ENCODE data around the gene KCNJ12. TPM values are rescaled to one million over a fixed set of nuclear protein-coding genes. Genes with fewer than 3 reads are reported as not detected.

KCNJ12 gene
- total RNA-seq, 2 experiments from 2014 or later, result 0.11 TPM; not detected in 1

GRCh38 chr17:21380659-21381058, 4.5 kb downstream of the KCNJ12 start:
- H3K27ac Mint-ChIP-seq, result no peak overlapping the region
- no peaks in the 10 kb centered on the region for H3K36me3 Mint-ChIP-seq (ENCODE audit: low read depth)
- ATAC-seq (ENCODE audit: poor library complexity) (no peak), DNase-seq (no peak)
- H3K4me1 Mint-ChIP-seq (ENCODE audit: low read depth), result peaks cover 1% of the 10 kb centered on the region
- Histone ChIP-seq H3K4me1 (ENCODE audit: insufficient read depth, low read length) (peaks cover 11% of the 10 kb centered on the region), H3K4me3 (ENCODE audit: low read length) (no peak overlapping the region), H3K9me3 (ENCODE audit: control insufficient read depth in 1 of 2, insufficient read depth in 1 of 2, low read length in 2 of 2) (peaks cover 0 to 13% of the 10 kb centered on the region in 2 experiments), H3K36me3 (ENCODE audit: insufficient read depth, low read length) (no peaks in the 10 kb centered on the region), H3K27me3 (ENCODE audit: control insufficient read depth in 1 of 2, insufficient read depth in 2 of 2, low read length in 2 of 2) (peaks cover 19 to 28% of the 10 kb centered on the region in 2 experiments), H3K27ac (ENCODE audit: low read depth in 1 of 2, low read length in 2 of 2) (no peak overlapping the region)
- peaks cover 22% of the 10 kb centered on the region for H3K27me3 Mint-ChIP-seq
- intact Hi-C loops (cut with DNase I, micrococcal nuclease), result no loop called here
- no peak overlapping the region for H3K4me3 Mint-ChIP-seq
- TF ChIP-seq CTCF (IDR thresholded peaks at IDR 0.05), result no peak
- POLR2A ChIA-PET, result no interaction called here
- CTCF ChIA-PET, result no interaction called here
- H3K9me3 Mint-ChIP-seq, result no peaks in the 10 kb centered on the region

- Histone ChIP-seq H3K27me3 (ENCODE audit: control insufficient read depth in 1 of 2, insufficient read depth in 2 of 2, low read length in 2 of 2) (peaks cover 16 to 25% of the 10 kb centered on the region in 2 experiments), H3K4me1 (ENCODE audit: insufficient read depth, low read length) (peaks cover 11% of the 10 kb centered on the region), H3K36me3 (ENCODE audit: insufficient read depth, low read length) (no peaks in the 10 kb centered on the region), H3K9me3 (ENCODE audit: control insufficient read depth in 1 of 2, insufficient read depth in 1 of 2, low read length in 2 of 2) (peaks cover 0 to 13% of the 10 kb centered on the region in 2 experiments), H3K4me3 (ENCODE audit: low read length) (no peak overlapping the region), H3K27ac (ENCODE audit: low read depth in 1 of 2, low read length in 2 of 2) (no peak overlapping the region)
- CTCF ChIA-PET, result no interaction called here
- Mint-ChIP-seq H3K27me3 (peaks cover 17% of the 10 kb centered on the region), H3K9me3 (no peaks in the 10 kb centered on the region), H3K36me3 (ENCODE audit: low read depth) (no peaks in the 10 kb centered on the region), H3K27ac (no peak overlapping the region), H3K4me1 (ENCODE audit: low read depth) (no peaks in the 10 kb centered on the region), H3K4me3 (no peak overlapping the region)
- no peak for ATAC-seq (ENCODE audit: poor library complexity)
- POLR2A ChIA-PET, result no interaction called here
- intact Hi-C loops (cut with DNase I, micrococcal nuclease), result no loop called here
- TF ChIP-seq CTCF (IDR thresholded peaks at IDR 0.05), result no peak
- no peak for DNase-seq
These were observed 5.0 kb downstream of the KCNJ12 start for GRCh38 chr17:21381076-21381706.

- POLR2A ChIA-PET, result no interaction called here
- no peaks in the 10 kb centered on the region for H3K36me3 Mint-ChIP-seq (ENCODE audit: low read depth)
- CTCF ChIA-PET, result no interaction called here
- no peak for TF ChIP-seq CTCF (IDR thresholded peaks at IDR 0.05)
- no peaks in the 10 kb centered on the region for H3K4me1 Mint-ChIP-seq (ENCODE audit: low read depth)
- H3K4me3 Mint-ChIP-seq, result no peak overlapping the region
- intact Hi-C loops (cut with DNase I, micrococcal nuclease), result no loop called here
- Histone ChIP-seq H3K27ac (ENCODE audit: low read depth in 1 of 2, low read length in 2 of 2) (no peak overlapping the region), H3K36me3 (ENCODE audit: insufficient read depth, low read length) (no peaks in the 10 kb centered on the region), H3K4me3 (ENCODE audit: low read length) (no peak overlapping the region), H3K27me3 (ENCODE audit: control insufficient read depth in 1 of 2, insufficient read depth in 2 of 2, low read length in 2 of 2) (peaks cover 7 to 16% of the 10 kb centered on the region in 2 experiments), H3K4me1 (ENCODE audit: insufficient read depth, low read length) (peaks cover under 1% of the 10 kb centered on the region), H3K9me3 (ENCODE audit: control insufficient read depth in 1 of 2, insufficient read depth in 1 of 2, low read length in 2 of 2) (peaks cover 0 to 7% of the 10 kb centered on the region in 2 experiments)
- H3K27me3 Mint-ChIP-seq, result peaks cover 13% of the 10 kb centered on the region
- no peaks in the 10 kb centered on the region for H3K9me3 Mint-ChIP-seq
- DNase-seq, result no peak
- no peak for ATAC-seq (ENCODE audit: poor library complexity)
- no peak overlapping the region for H3K27ac Mint-ChIP-seq
These were observed 6.7 kb downstream of the KCNJ12 start for GRCh38 chr17:21382560-21383495.
